Fibroblast of peridontal ligament (primary cell): Measurements from ENCODE around the gene ADPRM.

ENCODE experiments used
- DNase-seq: peaks from one replicate; pipeline ENCODE4 v3.0.0-alpha.2; 2010; ENCODE audit errors: extremely low read depth

Gene ADPRM

DNA sequence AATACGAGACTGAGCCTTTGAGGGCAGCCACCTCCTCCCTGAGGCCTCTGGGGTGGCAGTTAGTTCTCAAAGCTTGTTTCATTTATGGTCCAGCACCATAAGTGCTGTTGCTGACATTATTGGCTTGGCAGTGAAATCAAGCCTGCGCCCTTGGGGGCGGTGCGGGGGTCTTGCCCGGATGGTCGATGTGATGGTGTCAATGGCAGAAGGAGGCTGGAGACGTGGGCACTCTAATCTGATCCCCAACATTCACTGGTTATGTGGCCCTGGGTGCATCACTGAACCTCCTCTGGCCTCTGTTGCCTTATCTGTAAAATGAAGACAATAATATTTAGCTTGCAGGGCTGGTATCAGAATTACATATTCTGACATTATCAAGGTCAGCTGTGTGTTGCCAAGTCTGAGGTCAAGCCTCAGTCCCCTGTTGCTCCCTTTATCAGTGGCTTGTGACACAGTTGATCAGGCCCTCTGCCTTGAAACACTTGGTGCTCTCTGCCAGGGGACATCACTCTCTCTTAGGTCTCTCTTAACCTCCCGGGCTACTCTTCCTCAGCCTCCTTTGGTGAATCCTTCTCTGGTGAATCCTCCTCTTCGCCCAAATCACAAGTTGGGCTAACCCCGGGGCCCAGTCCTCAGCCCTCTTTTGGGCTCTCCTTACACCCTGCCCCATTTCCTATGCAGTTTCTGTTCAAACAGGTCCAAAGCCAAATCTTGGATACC, 44.2 kb downstream of the ADPRM start:
- no peak for DNase-seq

DNA sequence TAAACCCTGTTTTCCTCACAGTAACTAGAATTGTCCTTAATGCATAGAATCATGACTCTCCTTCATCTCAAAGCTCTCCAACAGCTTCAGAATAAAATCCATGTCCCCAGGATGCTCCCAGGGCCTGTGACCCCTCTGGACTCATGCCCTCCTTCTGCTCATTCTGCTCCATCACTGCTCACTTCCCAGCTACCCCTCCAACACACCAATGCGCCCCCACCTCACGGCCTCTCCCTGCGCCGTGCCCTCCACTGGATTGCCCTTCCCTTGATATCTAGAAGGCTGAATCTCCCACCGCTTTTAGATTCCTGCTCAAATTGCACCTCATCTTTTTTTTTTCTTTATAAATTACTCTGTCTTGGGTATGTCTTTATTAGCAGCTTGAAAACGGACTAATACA, 45.0 kb downstream of the ADPRM start:
- DNase-seq = no peak

DNA sequence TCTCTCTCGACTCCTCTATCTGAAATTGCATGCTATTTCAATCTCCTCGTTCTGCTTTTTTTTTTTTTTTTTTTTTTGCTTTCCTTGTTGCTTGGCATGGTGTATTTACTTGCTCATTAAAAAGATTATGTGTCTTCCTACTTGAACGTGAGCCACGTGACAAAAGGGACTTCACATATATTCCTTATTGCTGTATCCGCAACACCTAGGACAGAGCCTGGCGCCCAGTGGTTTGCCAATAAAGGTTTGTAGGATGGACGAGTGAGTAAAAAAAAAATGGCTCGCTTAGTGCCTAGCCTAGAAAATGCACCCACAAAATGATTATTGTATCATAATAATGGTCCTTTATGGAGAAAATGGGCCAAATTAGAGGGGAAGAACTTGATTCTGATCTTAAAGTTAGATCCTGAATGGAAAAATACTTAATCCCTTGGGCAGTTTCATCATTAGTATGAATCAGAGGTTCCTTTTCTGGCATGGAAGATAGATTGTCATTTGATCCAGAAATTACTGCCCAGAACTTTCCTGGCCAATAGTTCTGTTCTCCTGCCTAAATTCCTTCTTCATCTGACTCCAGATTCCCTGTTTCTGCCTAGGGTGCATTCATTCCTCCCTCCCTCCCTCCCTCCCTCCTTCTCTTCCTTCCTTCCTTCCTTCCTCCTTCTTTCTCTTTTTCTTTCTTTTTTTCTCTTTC, 46.1 kb downstream of the ADPRM start:
- DNase-seq = peak; percentile 84

DNA sequence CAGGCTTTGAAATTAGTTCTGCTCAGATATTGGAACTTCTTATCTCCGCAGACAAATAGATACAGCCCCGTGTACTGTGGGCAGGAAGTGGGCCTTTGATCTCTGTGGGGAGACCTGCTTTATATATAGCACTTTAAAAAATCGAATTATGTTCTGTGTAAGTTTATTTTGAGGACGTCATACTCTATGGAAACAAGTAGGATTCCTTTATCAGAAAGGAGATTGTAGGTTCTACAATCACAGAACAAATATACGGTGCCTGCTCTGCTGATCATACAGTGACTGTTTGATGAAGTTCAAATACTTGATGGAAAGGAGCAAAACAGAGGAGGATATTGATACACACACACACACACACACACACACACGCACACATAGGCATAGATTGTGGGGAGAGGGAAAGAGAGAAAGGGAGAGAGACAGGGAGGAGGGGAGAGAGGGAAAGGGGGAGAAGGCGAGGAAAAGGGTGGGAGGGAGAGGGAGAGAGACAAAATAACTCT, 47.2 kb downstream of the ADPRM start:
- no peak for DNase-seq

DNA sequence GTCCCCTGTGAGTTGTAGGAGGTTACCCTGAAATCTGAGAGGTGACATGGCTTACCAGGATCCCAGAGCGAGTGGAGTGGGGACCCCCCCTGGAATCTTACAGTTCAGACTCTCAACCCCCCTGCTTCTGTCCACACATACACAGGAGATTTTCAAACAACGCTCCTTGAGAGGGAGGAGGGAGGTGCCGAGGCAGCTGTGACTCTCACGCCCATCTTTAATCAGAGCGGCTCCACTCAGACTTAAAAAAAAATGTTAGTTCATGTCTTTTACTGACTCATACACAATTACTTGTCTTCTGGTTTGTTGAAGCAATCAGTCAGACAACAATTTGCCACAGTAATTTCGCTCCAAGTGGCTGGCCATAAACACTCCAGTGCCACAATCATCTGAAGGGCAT, 47.8 kb downstream of the ADPRM start:
- DNase-seq = peak; percentile 54

DNA sequence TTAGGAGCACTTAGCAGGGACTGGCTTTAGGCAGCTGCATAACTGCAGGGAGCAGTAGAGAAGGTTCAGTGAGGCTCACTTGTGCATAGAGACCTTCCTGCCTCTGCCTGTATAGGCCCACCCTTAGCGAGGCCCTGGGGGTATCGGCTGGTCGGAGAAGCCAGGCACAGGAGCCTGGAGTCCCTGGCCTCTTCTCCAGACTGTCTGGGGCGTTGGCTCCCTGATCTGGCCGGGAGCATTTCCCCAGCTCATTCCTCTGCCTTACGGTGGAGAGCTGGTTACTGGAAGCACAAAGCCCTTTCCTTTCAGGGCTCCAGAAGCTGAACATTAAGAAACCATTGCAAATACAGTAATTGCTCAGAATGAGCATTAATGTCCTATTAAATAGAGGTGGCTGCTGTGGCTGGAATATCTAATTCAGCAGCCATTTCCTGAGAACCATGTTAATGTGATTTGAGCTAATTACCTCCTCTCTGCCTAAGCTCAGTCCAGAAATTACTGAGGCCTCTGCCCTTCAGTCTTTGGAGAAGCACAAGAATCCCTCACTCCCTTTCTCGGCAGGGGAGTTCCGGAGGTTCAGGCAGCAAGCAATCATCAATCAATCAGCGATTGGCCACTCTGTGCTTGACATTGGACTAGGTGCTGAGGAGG, 51.3 kb downstream of the ADPRM start:
- no peak for DNase-seq

DNA sequence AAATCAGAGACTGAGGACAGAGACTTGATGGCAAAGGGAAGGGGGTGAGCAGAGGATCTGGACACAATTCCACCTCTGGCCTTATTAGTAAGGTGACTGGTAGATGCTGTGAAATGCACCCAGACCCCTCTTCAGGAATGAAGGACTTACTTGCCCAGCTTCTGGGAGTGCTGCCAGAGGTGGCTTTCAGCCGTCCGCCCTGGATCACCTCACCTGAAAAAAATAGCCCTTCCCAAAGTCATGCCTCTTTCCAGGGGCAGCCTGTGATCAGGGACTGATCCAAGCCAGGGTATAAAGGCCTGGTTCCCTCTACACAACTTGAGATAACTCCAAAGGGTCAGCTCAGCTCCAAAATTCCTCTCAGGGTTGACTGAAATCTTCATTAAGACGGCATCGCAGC, 52.8 kb downstream of the ADPRM start:
- no peak for DNase-seq

DNA sequence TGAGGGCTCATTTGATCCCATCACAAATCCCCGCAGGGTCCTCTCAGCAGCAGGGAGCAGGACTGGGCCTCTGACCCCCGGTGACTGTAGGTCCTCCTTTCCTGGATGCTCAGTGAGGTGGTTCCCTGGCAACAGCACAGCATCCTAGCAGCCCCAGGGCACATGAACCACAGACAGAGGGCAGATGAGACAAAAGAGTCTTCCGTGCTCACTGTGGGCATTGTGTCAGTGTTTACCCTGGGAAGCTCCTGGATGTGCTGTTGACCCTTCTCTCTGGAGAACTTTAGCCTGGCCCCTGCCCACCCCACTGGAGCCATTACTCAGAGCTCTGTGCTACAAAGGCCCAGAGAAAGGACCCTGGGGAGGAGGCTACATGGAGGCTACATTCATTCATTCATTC, 54.2 kb downstream of the ADPRM start:
- no peak for DNase-seq

DNA sequence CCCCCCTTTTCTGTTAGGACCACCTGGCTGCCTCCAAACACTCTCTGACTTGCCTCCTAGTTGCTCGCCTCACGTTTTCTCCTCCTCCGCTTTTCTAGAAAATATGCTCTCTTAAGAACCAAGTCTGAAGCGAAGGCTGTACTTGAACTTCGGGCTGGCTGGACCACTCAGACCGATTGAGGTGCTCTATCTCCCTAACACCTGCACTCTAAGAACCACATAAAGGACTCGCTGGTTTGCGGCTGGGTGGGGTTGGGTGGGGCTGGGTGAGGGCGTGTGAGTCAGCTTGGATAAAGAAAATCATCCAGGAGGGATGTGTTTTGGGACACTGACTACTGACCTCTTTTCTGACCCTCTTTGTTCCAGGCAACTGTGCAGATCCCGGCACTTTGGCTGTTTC, 55.3 kb downstream of the ADPRM start:
- no peak for DNase-seq

DNA sequence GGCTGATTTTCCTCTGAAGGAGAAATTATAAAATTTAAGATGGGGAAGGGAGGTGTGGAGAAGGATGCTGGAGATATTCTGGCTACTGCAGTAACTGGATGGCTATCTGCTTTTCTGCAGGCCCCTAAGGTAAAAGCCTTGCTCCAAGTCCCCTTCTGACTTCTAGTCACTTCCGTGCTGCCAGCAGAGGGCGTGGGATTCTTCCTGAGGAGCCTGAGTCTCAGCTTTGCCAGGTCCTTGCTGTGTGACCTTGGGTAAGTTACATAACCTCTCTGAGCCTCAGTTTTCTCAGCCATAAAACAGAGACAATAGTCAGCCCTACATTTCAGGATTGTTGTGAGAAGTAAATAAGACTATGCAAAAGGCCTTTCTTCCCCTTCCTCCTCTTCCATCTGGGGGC, 56.7 kb downstream of the ADPRM start:
- peak; percentile 3 for DNase-seq

DNA sequence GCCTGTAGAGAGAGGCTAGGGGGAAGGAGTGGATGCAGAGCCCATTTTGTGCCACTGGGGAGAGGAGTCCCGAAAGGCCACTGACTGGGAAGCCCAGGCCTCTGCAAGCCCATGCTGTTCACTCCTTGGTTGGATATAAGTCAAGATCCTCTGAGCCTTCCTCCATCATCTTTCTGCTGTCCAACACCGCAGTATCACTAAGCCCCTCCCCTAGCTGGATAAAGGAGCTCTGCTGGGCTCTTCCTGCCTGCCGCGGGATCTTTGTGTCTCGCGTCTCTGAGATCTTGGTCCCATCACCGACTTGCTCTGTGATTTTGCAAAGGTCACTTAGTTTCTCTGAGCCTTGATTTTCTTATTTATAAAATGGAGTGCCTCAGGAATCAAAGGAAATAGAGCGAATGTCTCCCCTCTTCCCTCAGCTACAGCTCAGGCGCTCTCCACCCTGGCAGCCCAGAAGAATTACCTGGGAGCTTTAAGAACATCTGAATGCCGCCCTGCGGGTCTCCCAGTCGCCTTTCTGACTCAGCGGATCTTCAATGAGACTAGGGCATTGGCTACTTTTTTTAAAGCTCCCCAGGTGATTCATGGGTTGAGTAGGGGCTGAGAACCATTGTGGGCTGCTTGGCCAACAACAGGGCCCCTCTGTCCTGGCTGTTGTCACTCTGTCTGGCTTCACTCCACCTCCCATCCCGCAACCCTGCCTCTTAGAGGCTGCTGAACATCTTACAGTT, 57.6 kb downstream of the ADPRM start:
- DNase-seq = no peak

DNA sequence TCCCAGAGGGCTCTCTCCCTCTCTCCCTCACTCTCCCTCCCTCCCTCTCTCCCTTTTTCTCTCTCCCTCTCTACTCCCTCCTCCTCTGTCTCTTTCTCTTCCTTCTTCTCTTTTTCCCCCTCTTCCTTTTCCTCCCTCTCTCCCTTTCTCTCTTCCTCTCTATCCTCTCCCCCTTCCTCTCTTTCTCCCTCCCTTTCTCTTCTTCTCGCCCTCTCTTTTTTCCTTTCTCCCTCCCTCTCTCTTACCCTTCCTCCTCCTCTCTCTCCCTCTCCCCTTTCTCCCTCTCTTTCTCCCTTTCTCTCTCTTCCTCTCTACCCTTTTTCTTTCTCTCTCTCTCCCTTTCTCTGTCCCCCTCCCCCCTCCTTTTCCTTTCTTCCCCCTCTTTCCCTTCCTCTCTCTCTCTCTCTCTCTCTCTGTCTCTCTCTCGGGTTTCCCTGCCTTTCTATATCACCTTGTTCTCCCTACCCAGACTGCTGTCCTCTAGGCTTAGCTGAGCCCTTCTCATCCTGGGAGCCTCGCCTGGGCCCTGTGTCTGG, 58.3 kb downstream of the ADPRM start:
- DNase-seq = no peak

DNA sequence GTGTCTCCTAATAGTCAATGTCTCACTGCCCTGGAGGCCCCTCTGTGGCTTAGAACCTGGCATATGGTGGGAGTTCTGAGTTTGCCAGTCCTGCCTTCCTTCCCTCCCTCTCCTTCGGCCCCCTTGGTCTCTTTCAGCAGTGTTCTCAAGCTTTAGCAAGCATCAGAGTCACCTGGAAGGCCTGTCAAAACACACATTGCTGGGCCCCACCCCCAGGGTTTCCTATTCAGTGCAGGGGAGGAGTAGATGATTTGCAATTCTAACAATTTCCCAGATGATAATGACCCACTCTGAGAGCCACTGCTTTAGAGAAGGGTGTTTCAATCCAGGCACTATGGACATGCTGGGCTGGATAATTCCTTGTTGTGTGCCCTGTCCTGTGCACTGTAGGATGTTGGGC, 58.8 kb downstream of the ADPRM start:
- DNase-seq = no peak

DNA sequence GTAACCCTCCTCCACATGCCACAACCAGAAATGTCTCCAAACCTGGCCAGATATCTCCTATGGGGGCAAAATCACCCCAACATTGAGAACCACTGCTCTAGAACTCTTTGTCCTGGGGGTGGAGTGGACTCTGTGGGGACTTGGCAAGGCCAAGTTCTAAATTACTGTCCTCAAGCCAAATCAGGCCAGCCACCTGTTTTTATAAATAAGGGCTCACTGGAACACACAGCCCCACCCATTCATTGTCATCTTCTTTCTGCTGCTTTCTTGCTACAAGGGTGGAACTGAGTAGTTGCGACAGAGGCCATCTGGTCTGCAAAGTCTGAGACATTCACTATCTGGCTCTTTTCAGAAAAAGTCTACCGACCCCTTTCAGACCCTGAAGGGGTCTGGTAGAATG, 59.2 kb downstream of the ADPRM start:
- no peak for DNase-seq

DNA sequence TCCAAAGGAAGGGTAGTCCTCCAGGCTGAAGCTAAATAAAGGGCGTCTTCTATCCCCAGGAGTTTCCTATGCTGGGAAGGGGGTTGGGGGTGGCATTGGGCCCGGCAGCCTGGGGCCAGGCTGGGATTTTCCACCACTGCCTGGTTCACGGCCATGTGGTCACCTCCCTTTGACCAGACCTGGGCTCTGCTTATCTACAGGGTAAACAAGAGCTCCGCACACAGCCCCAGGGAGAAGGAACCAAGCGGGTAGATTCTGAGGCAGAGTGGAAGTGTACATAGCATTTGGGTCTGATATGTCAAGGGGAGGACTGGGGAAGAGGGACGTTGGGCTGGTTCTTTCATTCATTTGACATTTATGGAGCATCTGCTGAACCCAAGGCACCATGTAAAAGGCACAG, 59.7 kb downstream of the ADPRM start:
- DNase-seq = no peak

DNA sequence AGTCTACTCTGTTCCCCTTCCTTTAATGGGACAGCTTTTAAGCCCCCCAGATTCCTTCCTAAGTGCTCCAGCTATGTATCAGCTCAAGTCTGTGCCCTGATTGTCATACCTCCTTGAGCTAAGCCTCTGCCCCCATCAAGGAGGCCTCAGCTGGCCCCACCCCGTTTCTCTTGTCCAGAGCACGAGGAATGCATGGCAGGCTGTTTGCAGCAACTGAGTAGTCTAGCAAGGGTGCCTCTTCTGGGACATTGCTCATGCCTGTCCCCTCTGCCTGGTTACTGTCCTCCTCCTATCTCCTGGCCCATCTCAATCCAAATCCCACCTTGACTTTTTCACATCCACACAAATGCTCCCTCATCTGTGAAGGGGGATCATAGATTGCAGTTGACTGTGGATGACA, 60.3 kb downstream of the ADPRM start:
- DNase-seq = no peak

DNA sequence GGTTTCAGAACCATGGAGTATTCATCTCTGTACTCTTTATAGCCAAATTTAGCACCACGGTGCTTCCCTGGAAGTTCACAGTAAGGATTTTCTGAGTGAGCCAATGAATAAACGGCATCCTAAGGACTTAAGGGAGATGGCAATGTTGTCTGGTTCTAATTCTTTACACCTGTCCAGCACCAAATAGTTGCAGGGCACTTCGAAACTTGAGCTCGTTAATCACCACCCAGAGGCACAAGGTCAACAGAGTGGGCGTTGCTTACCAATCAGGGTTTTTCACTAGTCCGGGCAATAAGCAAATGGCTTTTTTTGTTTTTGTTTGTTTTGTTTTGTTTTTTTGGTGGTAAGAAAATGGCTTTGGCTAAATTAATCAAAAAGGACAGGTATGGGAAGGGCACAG, 60.7 kb downstream of the ADPRM start:
- DNase-seq = no peak
